Glutamatergic neuron (in vitro differentiated cells): ENCODE data around the gene OLFML2B. TPM values are rescaled to one million over a fixed set of nuclear protein-coding genes. Genes with fewer than 3 reads are reported as not detected.

Experiments used
- DNase-seq: peaks from one replicate; pipeline ENCODE4 v3.0.0; 2022
- H3K27ac Mint-ChIP-seq: one replicate; pipeline ENCODE4 v1.8.0; 2020; ENCODE audit warnings: mild to moderate bottlenecking, mixed read lengths, inconsistent platforms; ENCODE audit not compliant: unreplicated experiment
- H3K27me3 Mint-ChIP-seq: one replicate; pipeline ENCODE4 v1.8.0; 2020; ENCODE audit warnings: mild to moderate bottlenecking, moderate library complexity, mixed read lengths, inconsistent platforms; ENCODE audit not compliant: unreplicated experiment
- H3K36me3 Mint-ChIP-seq: one replicate; pipeline ENCODE4 v1.8.0; 2020; ENCODE audit warnings: mild to moderate bottlenecking, mixed read lengths, inconsistent platforms; ENCODE audit not compliant: unreplicated experiment
- H3K4me1 Mint-ChIP-seq: one replicate; pipeline ENCODE4 v1.8.0; 2020; ENCODE audit warnings: mild to moderate bottlenecking, low read depth, mixed read lengths, inconsistent platforms; ENCODE audit not compliant: unreplicated experiment
- H3K4me3 Mint-ChIP-seq: one replicate; pipeline ENCODE4 v1.8.0; 2020; ENCODE audit warnings: mild to moderate bottlenecking, mixed read lengths, inconsistent platforms; ENCODE audit not compliant: unreplicated experiment
- H3K9me3 Mint-ChIP-seq: one replicate; pipeline ENCODE4 v1.8.0; 2020; ENCODE audit warnings: mild to moderate bottlenecking, moderate library complexity, mixed read lengths, inconsistent platforms; ENCODE audit not compliant: unreplicated experiment
- CTCF ChIP-seq: fragments of 200-600 bp; sonication (generic); IDR thresholded peaks from one replicate; pipeline ENCODE4 v1.5.0; 2021; ENCODE audit not compliant: partially characterized antibody, unreplicated experiment
- total RNA-seq: library from RNA; stranded (reverse); fragmentation: NEBNext Ultra II Directional; extraction: Animal tissue kit (Norgen Biotek cat#: 25700); gene quantifications from one replicate; pipeline ENCODE4 v1.2.1, GENCODE V29; 2021; ENCODE audit not compliant: unreplicated experiment

The OLFML2B gene
- total RNA-seq, 1 donor from 2014 or later, result 56.5 TPM

- TF ChIP-seq CTCF, result no peak
- no peak overlapping the region for H3K4me3 Mint-ChIP-seq
Observed at GRCh38 chr1:161954466-161954865, 69.2 kb downstream of the OLFML2B start.

DNA sequence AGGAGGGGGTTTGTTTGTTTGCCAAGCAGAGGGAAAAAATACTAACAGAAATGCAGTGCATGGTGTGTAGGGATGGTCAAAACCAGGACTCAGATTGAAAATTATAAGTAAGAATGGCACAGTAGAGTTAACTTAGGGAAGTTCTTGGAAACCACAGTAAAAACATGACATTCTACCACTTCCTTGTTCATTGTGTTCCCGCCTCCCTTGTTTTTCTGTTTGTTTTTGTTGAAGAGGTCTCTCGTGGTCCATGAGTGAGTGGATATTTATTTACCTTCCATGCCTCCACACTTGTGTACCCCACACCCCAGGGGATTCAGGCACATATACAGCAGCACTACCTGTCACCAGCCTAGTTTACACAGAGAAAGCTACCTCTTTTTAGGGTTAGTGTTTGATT is 69.6 kb downstream of the OLFML2B start:
- H3K27me3 Mint-ChIP-seq, result peaks cover under 1% of the 10 kb centered on the region
- no peak for DNase-seq
- H3K4me3 Mint-ChIP-seq, result no peak overlapping the region
- no peaks in the 10 kb centered on the region for H3K36me3 Mint-ChIP-seq
- H3K27ac Mint-ChIP-seq, result no peak overlapping the region
- no peak for TF ChIP-seq CTCF
- peaks cover 2% of the 10 kb centered on the region for H3K9me3 Mint-ChIP-seq
- H3K4me1 Mint-ChIP-seq, result peaks cover 3% of the 10 kb centered on the region

More at GRCh38 chr1:161954466-161954865, 69.2 kb downstream of the OLFML2B start:
- no peaks in the 10 kb centered on the region for H3K36me3 Mint-ChIP-seq
- no peak for DNase-seq
- peaks cover 3% of the 10 kb centered on the region for H3K4me1 Mint-ChIP-seq
- no peak overlapping the region for H3K27ac Mint-ChIP-seq
- H3K9me3 Mint-ChIP-seq, result peaks cover 2% of the 10 kb centered on the region
- H3K27me3 Mint-ChIP-seq, result peaks cover 2% of the 10 kb centered on the region

GRCh38 chr1:161953256-161953920 is 70.3 kb downstream of the OLFML2B start:
- peaks cover 2% of the 10 kb centered on the region for H3K9me3 Mint-ChIP-seq
- H3K36me3 Mint-ChIP-seq, result no peaks in the 10 kb centered on the region
- peaks cover 3% of the 10 kb centered on the region for H3K4me1 Mint-ChIP-seq
- no peaks in the 10 kb centered on the region for H3K27me3 Mint-ChIP-seq
- no peak for TF ChIP-seq CTCF
- no peak for DNase-seq
- no peak overlapping the region for H3K27ac Mint-ChIP-seq
- H3K4me3 Mint-ChIP-seq, result no peak overlapping the region

DNA sequence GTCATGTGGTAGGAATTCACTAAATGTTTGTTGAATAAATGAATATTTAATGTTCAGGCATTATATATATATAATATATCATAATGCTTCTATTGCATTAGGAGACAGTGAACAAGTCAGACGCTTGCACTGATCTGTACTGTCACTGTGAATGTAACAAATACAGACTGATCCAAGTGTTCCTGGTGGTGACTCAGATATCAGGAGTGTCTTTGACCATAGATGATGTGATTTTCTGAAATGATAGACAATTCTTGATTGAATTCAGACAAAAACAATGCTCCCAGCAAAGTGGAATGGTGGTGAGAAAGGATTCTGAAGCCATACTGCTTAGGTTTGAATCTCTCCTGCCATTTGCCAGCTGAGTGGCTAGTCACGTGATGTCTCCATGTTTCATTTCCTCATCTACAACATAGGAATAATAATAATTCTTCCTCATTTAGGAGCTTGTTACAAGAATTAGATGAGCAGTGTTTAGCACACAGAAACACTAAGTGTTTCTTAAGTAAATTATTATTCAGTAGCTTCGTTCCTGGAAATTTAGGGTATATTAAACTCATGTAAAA is 71.0 kb downstream of the OLFML2B start:
- H3K4me1 Mint-ChIP-seq, result peaks cover 3% of the 10 kb centered on the region
- no peak for DNase-seq
- TF ChIP-seq CTCF, result no peak
- H3K27ac Mint-ChIP-seq, result no peak overlapping the region
- no peaks in the 10 kb centered on the region for H3K36me3 Mint-ChIP-seq
- H3K4me3 Mint-ChIP-seq, result no peak overlapping the region
- no peaks in the 10 kb centered on the region for H3K27me3 Mint-ChIP-seq
- H3K9me3 Mint-ChIP-seq, result peaks cover 2% of the 10 kb centered on the region

DNA sequence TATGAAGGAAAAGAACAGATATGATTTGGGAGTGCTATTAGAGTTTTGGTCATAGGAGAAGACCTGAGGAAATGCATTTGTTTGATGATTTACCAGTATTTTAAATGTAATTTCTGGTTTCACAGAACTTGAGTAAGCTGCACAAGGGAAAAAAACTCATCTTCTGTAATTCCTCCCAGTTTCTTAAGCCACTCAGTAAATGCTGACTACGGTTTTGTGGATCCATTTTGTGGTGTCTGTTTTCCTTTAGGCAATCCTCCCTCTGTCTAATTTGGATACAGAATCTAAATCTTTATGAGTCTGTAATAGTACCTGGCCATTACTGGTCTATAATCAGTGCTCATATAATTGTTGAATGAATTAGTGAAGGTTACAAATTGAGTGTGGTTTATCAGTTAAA is 72.0 kb downstream of the OLFML2B start:
- H3K4me3 Mint-ChIP-seq, result no peak overlapping the region
- no peaks in the 10 kb centered on the region for H3K27me3 Mint-ChIP-seq
- no peak for DNase-seq
- peaks cover 10% of the 10 kb centered on the region for H3K4me1 Mint-ChIP-seq
- no peak overlapping the region for H3K27ac Mint-ChIP-seq
- H3K36me3 Mint-ChIP-seq, result no peaks in the 10 kb centered on the region
- peaks cover 2% of the 10 kb centered on the region for H3K9me3 Mint-ChIP-seq
- TF ChIP-seq CTCF, result no peak
